Measurements from ENCODE around the gene PCSK6.

- TF ChIP-seq CTCF (IDR thresholded peaks at IDR 0.05; ENCODE audit: low read length) (no peak), EZH2phosphoT487 (IDR thresholded peaks at IDR 0.05; ENCODE audit: low read length) (no peak)
Observed at GRCh38 chr15:101441696-101442095, 47.8 kb downstream of the PCSK6 start.

All from MM.1S (cell line).